Measurements from ENCODE around the gene WRAP73.

Gene WRAP73

GRCh38 chr1:3681898-3682806 is 32.2 kb upstream of the WRAP73 start:
- DNase-seq (ENCODE audit: low read depth) = no peak

GRCh38 chr1:3681231-3681897 is 31.5 kb upstream of the WRAP73 start:
- DNase-seq (ENCODE audit: low read depth) = no peak

- DNase-seq (ENCODE audit: low read depth) = no peak
Measured at GRCh38 chr1:3680488-3681230, 30.8 kb upstream of the WRAP73 start.

GRCh38 chr1:3679799-3680453 is 30.0 kb upstream of the WRAP73 start:
- DNase-seq (ENCODE audit: low read depth) = no peak

DNA sequence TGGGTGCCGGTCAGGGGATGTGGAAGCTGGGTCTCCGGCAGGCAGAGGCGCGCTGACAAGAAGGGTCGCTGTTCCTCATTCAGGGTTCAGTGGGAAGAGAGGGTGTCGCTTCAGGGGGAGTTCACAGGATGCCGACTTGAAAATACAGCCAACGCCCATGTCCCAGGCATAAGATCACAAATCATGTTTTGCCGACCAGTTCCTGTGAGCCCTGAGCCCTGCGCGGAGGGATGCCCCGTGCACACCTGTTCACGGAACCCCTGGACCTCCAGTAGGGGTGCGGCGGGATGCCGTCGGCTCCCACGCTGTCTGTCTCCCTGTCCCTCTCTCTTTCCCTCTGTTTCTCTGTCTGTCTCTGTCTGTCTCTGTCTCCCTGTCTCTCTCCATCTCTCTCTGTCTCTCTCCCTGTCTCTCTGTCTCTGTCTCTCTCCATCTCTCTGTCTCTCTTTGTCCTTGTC is 29.2 kb upstream of the WRAP73 start:
- DNase-seq (ENCODE audit: low read depth) = no peak

DNA sequence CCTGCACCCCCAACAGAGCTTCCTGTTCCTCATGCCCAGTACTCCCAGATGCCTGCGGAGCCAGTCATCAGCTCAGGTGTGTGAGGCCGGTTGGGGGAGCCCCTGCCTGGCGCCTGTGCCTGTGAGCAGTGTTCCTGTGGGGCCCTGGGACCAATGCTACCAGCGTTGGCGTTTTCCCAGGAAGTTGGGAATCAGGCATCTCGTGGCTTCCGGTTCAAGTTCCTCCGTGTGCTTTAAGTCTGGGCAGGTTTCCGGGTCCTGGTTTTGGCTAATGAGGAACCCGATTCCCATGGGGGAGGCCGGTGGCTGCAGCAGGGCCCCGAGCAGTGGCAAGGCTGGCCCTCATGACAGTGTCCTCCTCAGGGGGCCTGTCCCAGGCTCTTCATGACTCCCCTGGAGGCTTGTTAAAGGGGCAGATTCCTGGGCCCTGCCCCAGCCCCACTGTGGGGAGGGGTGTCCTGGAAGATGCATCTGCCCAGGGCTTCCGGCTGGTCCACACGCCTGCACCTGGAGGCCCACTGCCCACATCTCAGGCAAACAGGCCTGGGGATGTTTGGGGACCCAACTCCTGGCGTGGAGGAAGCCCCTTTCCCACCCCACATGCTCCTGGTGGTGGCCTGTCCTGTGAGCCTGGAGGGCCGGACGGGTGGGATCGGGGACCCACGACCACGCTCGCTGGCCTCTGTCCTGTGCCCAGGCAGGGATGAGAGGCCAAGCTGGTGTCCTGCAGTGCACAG is 28.6 kb upstream of the WRAP73 start:
- no peak for DNase-seq (ENCODE audit: low read depth)

DNA sequence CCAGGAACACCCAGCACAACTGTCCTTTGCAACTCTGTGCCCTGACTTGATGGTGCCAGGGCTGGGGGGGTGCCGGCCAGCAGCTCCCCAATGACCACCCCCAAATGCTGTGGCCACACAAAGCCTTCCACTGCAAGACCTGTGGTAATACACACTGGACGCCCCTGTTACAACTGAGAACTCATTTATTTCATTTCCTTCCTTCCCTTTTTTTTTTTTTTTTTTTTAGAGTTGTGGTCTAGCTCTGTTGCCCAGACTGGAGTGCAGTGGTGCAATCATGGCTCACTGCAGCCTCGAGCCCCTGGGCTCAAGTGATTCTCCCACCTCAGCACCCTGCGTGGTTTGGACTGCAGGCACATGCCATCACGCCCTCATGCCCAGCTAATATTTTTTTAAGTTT is 27.6 kb upstream of the WRAP73 start:
- no peak for DNase-seq (ENCODE audit: low read depth)

- DNase-seq (ENCODE audit: low read depth) = no peak
Measured at GRCh38 chr1:3676581-3677470, 26.9 kb upstream of the WRAP73 start.

GRCh38 chr1:3675436-3675835 is 25.5 kb upstream of the WRAP73 start:
- no peak for DNase-seq (ENCODE audit: low read depth)

DNA sequence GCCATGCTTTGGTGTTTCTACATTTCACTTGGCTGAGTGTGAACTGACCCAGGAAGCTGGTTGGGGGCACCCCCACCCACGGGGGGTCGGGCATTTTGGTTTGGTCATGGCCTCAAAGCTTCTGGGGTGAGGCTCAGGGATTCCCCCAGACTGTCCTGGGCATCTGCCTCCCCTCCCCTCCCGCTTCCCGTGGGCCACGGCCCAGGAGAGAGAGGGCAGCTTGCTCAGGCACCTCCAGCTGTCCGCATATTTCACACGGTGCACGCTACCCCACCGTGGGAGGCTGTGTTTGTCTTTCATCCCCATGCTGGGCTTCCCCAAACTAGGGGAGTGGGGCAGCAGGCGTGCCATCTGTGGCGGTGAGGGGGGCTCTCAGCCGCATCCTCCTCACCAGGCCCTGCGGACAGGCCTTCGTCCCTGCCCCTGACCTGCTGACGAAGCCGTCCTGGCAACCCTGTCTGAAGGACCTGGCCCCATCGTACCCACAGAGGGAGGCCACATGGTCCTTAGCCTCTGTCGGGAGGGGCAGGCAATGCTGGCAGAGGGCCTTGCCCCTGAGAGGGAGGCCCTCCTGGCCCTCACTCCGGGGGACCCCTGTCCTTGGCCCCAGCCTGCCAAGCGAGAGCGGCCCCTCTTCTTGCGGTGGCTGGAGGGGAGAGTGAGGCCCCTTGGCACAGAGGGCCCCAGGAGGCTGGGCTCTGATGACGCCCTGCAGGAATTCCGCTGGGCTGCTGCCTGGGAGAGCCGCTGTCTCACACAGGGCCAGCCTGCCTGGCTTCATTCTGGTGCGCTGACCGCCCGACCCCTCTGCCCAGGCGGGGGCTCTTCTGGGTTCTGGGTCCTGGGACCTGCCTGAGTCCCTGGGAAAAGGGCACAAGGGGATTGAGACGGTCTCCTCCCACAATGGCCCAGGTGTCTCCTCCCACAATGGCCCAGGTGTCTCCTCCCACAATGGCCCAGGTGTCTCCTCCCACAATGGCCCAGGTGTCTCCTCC is 24.5 kb upstream of the WRAP73 start:
- DNase-seq (ENCODE audit: low read depth) = no peak

DNA sequence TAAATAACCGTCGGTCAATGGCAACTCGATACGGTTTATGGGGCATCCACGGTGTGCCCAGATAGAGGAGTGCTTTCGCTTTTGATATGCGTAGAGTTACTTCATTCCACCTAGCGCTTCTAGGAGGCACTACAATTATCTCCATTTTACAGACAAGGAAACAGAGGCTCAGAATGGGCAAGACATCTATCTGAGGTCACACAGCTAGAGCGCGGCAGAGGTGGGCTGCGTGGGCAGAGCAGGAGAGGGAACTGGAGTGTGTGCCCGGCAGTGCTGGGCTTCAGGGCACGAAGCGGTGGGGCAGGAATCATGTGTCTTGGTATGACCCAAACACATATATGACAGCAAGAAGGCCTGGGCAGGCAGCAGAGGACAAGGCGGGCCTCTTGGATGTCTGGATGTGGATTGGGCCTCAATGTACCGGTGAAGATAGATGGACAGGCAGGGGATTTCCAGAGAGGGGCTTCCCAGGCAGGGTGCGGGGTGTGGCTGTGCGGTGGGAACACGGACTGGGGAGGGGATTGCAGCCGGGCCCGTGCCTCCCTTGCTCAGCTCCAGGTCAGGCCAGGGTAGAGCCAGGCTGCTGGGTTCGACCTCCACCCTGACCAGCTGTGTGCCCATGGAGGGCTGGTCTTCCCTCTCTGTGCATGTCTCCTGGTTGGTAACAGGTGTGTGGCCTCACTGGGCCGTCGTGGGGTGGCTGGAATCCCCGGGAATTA is 23.6 kb upstream of the WRAP73 start:
- DNase-seq (ENCODE audit: low read depth) = no peak

DNA sequence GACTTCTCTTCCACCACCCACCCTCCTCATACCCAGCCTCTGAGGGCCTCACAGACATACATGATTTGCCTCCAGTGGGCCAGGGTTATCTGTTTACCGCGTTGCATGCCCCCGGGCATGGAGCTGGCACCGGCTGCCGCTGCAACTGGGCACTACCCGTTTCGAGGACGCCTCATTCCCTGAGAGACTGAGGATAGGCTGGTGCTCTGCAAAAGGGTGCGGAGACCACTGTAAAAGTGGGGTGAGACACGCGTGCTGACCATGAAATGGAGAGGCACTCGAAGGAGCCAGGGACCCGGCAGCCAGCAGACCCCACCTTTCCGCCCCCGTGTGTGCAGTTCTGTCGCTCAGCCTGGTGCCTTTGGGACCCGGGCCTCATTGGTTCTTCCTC is 23.1 kb upstream of the WRAP73 start:
- no peak for DNase-seq (ENCODE audit: low read depth)

- DNase-seq (ENCODE audit: low read depth) = no peak
Measured at GRCh38 chr1:3672231-3672970, 22.5 kb upstream of the WRAP73 start.

- no peak for DNase-seq (ENCODE audit: low read depth)
Measured at GRCh38 chr1:3671371-3672180, 21.7 kb upstream of the WRAP73 start.

DNA sequence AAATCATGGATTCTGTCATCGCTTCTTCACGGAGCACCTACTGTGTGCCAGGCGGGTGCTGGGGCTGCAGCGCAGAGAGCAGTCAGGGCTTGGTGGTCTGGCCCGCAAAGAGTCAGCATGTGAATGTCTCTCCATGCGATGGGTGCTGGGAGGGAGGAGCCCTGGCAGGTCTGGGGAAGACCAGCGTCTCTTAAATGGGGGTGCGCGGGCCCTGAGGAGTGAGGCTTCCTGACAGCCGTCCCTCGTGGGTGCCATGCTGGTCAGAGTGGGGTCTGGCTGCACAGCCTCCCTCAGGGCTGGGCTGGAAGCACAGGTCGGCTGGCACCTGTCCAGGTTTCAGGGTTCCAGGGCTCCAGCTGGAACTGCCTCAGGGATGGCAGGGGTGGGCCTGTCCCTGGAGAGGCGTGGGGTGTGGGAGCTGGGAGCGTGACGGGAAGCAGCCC is 20.9 kb upstream of the WRAP73 start:
- DNase-seq (ENCODE audit: low read depth) = no peak

DNA sequence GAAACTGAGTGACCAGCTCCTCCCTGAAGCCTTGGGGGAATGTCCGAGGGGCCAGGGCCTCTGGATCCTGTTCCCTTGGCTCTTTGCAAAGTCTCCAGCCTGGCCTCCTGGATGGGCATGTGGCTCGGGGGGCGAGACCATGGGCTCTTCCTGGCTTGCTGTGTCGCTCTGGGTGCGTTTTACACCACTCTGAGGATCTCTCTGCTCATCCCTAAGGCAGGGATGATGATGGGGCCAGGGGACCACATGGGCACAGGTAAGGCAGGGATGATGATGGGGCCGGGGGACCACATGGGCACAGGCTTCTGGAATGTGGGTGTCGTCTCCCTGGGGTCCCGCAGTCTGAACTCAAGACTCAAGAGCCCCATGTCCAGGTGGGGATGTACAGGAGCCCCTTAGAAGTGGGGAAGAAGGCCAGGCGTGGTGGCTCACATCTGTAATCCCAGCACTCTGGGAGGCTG is 20.1 kb upstream of the WRAP73 start:
- no peak for DNase-seq (ENCODE audit: low read depth)

GRCh38 chr1:3669421-3669821 is 19.5 kb upstream of the WRAP73 start:
- DNase-seq (ENCODE audit: low read depth) = no peak

All from non-pigmented ciliary epithelial cell (primary cell).